ENCODE data around the gene ATP11A.

The ATP11A gene

GRCh38 chr13:112764028-112764427, 74.2 kb downstream of the ATP11A start:
- no peak for DNase-seq

- DNase-seq = no peak
These were observed 75.2 kb downstream of the ATP11A start for GRCh38 chr13:112764864-112765561.

- DNase-seq = no peak
These were observed 75.9 kb downstream of the ATP11A start for GRCh38 chr13:112765731-112766130.

GRCh38 chr13:112766336-112766735, 76.5 kb downstream of the ATP11A start:
- DNase-seq = no peak

- DNase-seq = no peak
These were observed 78.0 kb downstream of the ATP11A start for GRCh38 chr13:112767506-112768471.

DNA sequence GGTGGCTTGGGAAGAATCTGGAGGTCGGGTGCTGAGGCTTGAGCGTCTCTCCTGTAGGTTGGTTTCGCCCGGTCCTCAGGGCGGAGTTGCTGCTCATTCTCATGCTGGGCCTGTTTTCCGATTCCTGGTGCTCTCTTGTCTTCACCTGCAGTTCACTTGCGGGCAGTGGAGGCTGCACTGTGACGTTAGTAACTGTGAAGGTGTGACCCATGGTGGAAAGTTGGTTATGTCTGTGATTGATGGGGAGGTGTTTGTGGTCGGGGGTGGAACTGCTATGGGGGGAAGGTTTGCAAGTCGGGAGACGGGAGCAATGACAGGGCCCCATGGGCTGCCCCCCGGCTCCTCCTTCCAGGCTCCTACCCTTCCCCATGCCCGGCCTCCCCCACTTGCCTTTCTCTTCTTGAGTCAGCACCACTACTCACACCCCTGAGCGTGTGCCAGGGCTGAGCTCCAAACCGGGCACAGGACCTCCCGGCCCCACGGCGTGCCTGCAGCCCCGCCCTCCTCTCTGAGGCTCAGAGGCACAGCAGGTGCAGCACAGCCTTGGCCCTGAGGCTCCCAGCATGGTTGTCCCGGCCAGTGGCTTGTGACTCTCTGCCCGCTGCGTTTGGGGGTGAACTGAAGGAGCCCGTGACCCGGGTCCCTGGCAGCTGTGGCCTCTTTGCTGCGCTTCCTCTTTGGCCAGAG, 79.1 kb downstream of the ATP11A start:
- DNase-seq = no peak

DNA sequence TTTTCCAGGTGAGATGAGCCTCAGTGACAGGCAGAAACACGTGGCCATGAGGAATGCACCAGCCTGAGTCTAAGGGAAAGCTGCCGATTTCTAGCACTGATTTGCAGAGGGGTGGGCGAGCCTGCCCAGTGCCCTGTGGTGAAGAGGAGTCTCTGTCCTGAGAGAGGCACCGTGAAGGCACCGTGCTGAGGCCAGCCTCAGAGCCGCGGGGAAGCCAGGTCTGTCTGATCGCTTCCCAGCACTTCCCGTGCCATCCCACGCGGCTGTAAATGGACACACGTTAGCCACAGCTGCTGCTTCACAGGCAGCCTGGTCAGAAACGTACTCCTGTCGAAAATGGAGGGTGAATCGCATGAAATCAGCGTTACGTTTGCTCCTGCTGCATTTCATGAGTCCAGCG, 79.8 kb downstream of the ATP11A start:
- no peak for DNase-seq

- no peak for DNase-seq
These were observed 80.7 kb downstream of the ATP11A start for GRCh38 chr13:112770504-112770903.

- no peak for DNase-seq
These were observed 81.5 kb downstream of the ATP11A start for GRCh38 chr13:112771139-112771876.

- DNase-seq = peak; percentile 9
These were observed 82.2 kb downstream of the ATP11A start for GRCh38 chr13:112771877-112772538.

- no peak for DNase-seq
These were observed 82.7 kb downstream of the ATP11A start for GRCh38 chr13:112772539-112772909.

DNA sequence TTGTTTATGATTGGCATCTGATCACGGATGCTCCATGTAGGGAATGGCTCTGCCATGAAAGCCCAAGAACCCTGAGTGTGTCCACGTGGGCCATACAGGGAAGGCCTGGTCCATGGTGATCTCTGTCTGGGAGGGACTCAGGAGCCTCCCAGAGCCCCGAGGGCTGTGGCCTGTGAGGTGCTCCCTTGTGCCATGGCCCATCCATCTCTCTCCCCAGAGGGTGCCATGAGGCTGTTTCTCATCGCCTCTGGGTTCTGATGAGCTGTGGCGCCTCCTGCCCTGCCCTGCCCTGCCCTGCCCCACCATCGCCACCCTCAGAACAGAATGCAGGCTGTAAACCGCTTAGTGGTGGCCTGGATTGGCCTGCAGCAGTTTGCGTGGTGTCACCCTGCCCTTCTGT, 83.1 kb downstream of the ATP11A start:
- DNase-seq = no peak

- no peak for DNase-seq
These were observed 84.0 kb downstream of the ATP11A start for GRCh38 chr13:112773601-112774447.

- peak; percentile 4 for DNase-seq
These were observed 84.6 kb downstream of the ATP11A start for GRCh38 chr13:112774448-112774792.

- DNase-seq = peak; percentile 15
These were observed 85.2 kb downstream of the ATP11A start for GRCh38 chr13:112774829-112775565.

DNA sequence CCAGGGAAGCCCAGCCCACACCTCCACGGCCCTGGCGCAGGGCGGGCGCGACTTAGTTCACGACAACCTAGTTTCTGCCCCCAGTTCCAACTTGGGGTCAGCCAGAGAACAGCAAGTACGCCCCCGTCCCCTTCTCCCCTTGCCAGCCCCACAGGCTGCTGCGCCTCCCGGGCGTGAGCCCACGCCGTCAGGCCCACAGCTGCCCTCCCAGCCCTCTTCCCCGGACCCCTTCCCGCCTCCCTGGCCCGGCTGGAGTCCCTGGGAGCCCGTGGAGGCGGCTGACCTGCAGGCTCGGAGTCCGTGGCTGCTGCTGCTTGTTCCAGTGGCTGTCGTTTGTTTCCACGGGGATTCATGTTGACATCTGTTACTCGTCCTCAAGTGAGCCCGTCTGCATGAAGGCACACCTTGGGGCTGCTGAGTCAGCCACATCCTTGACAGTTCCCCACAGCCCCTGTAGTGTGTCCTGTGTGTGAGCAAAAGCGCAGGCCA, 86.0 kb downstream of the ATP11A start:
- DNase-seq = peak; percentile 45

- DNase-seq = peak; percentile 8
These were observed 86.5 kb downstream of the ATP11A start for GRCh38 chr13:112776354-112776753.

DNA sequence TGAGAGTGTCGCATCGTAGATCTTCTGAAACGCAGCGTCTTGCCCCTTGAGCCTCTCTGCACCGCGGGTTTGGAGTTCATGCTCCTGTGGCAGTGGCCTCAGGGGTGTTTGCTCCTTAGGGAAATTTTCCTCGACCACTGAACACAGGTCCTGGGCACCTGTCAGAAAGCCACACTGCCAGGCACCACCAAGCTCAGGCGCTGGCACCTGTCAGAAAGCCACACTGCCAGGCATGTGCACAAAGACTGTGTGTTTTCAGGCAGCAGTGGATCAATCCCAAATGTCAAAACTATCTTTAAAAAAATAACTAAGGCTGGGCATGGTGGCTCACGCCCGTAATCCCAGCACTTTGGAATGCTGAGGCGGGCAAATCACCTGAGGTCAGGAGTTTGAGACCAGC, 87.1 kb downstream of the ATP11A start:
- DNase-seq = no peak

GRCh38 chr13:112777637-112778406, 88.0 kb downstream of the ATP11A start:
- DNase-seq = no peak

Measured in retina (tissue), 1 donor.